Fibroblast of gingiva (primary cell): ENCODE data around the gene ARSB.

Source experiments
- DNase-seq: peaks from one replicate; pipeline ENCODE4 v3.0.0-alpha.2; 2011; ENCODE audit warnings: low read depth

ARSB gene

GRCh38 chr5:78985116-78985724 lies at the start of gene ARSB:
Gene ARSB, minus strand, starts transcription at chr5:78985310. Its CDS starts 62 bp downstream, at chr5:78985248.
- peak; percentile 44 for DNase-seq

GRCh38 chr5:79032782-79033181 lies 47.7 kb upstream of the ARSB start:
- no peak for DNase-seq

- DNase-seq = no peak
These were observed 47.1 kb upstream of the ARSB start for GRCh38 chr5:79032031-79032695.

GRCh38 chr5:79031485-79031867 lies 46.4 kb upstream of the ARSB start:
- DNase-seq = no peak

GRCh38 chr5:79030663-79031484 lies 45.8 kb upstream of the ARSB start:
- DNase-seq = no peak

GRCh38 chr5:79025054-79025472 lies 40.0 kb upstream of the ARSB start:
- DNase-seq = peak; percentile 56

GRCh38 chr5:79023947-79024346 lies 38.8 kb upstream of the ARSB start:
- no peak for DNase-seq

GRCh38 chr5:79023348-79023747 lies 38.2 kb upstream of the ARSB start:
- no peak for DNase-seq

- DNase-seq = no peak
These were observed 37.7 kb upstream of the ARSB start for GRCh38 chr5:79022771-79023170.

- DNase-seq = no peak
These were observed 36.6 kb upstream of the ARSB start for GRCh38 chr5:79021753-79022152.

- peak; percentile 51 for DNase-seq
These were observed 35.9 kb upstream of the ARSB start for GRCh38 chr5:79020861-79021561.

- no peak for DNase-seq
These were observed 29.5 kb upstream of the ARSB start for GRCh38 chr5:79014631-79015030.

GRCh38 chr5:79011869-79012268 lies 26.8 kb upstream of the ARSB start:
- no peak for DNase-seq

GRCh38 chr5:79011219-79011836 lies 26.2 kb upstream of the ARSB start:
- peak; percentile 64 for DNase-seq

- DNase-seq = no peak
These were observed 23.3 kb upstream of the ARSB start for GRCh38 chr5:79008362-79008761.

- DNase-seq = no peak
These were observed 22.8 kb upstream of the ARSB start for GRCh38 chr5:79007872-79008271.

- DNase-seq = no peak
These were observed 21.0 kb upstream of the ARSB start for GRCh38 chr5:79005936-79006631.

GRCh38 chr5:79005151-79005550 lies 20.0 kb upstream of the ARSB start:
- no peak for DNase-seq

GRCh38 chr5:79002374-79002773 lies 17.3 kb upstream of the ARSB start:
- no peak for DNase-seq

GRCh38 chr5:79001471-79001870 lies 16.4 kb upstream of the ARSB start:
- no peak for DNase-seq

- DNase-seq = no peak
These were observed 12.0 kb upstream of the ARSB start for GRCh38 chr5:78997090-78997489.
